HG02970 (cell line): Measurements from ENCODE around the gene ZNF438.
"Not testable (repeated sequence)": the region's sequence is repeated elsewhere in the genome, so short reads cannot be mapped to it uniquely, and the experiment has no call there.

Source experiments
- ATAC-seq: cut with Tn5 transposase; IDR thresholded peaks from one replicate; pipeline ENCODE4 v1.9.1; 2021; ENCODE audit warnings: mild to moderate bottlenecking, moderate library complexity, moderate number of reproducible peaks; ENCODE audit not compliant: unreplicated experiment, low FRiP score

ZNF438 gene

GRCh38 chr10:31051703-31052102, 20.0 kb upstream of the ZNF438 start:
- ATAC-seq, result no peak

GRCh38 chr10:31042670-31043069, 11.0 kb upstream of the ZNF438 start:
- no peak for ATAC-seq

GRCh38 chr10:31041011-31041410, 9.3 kb upstream of the ZNF438 start:
- no peak for ATAC-seq

- not testable (repeated sequence) for ATAC-seq
Observed at GRCh38 chr10:31039006-31039405, 7.3 kb upstream of the ZNF438 start.

GRCh38 chr10:31037749-31038148, 6.1 kb upstream of the ZNF438 start:
- no peak for ATAC-seq

- no peak for ATAC-seq
Observed at GRCh38 chr10:31036209-31036608, 4.5 kb upstream of the ZNF438 start.

- ATAC-seq, result no peak
Observed at GRCh38 chr10:31035266-31035798, 3.7 kb upstream of the ZNF438 start.

- no peak for ATAC-seq
Observed at GRCh38 chr10:31034098-31034909, 2.6 kb upstream of the ZNF438 start.

- no peak for ATAC-seq
Observed at GRCh38 chr10:31033147-31033546, 1.5 kb upstream of the ZNF438 start.

- ATAC-seq, result peak; percentile 81
Observed at GRCh38 chr10:31032258-31033132, 830 bp upstream of the ZNF438 start.

GRCh38 chr10:31031205-31031557, 484 bp downstream of the ZNF438 start:
- no peak for ATAC-seq

- no peak for ATAC-seq
Observed at GRCh38 chr10:31030800-31031199, 865 bp downstream of the ZNF438 start.

GRCh38 chr10:31030260-31030659, 1.4 kb downstream of the ZNF438 start:
- no peak for ATAC-seq

- no peak for ATAC-seq
Observed at GRCh38 chr10:31028081-31028480, 3.6 kb downstream of the ZNF438 start.

- ATAC-seq, result not testable (repeated sequence)
Observed at GRCh38 chr10:31026279-31026678, 5.4 kb downstream of the ZNF438 start.

GRCh38 chr10:31025142-31025541, 6.5 kb downstream of the ZNF438 start:
- no peak for ATAC-seq

GRCh38 chr10:31023558-31023957, 8.1 kb downstream of the ZNF438 start:
- no peak for ATAC-seq

GRCh38 chr10:31020209-31020608, 11.5 kb downstream of the ZNF438 start:
- no peak for ATAC-seq

GRCh38 chr10:31018962-31019361, 12.7 kb downstream of the ZNF438 start:
- ATAC-seq, result no peak

GRCh38 chr10:31018356-31018750, 13.3 kb downstream of the ZNF438 start:
- ATAC-seq, result no peak
